GM23248 (cell line): ENCODE results near the gene TBC1D22A. TPM values are rescaled to one million over a fixed set of nuclear protein-coding genes. Genes with fewer than 3 reads are reported as not detected.

Experiments
- DNase-seq: peaks from one replicate; pipeline ENCODE4 v3.0.0-alpha.2; 2015
- H2AFZ ChIP-seq: fragments of 200-600 bp; sonication (generic); 2 replicates; pipeline ENCODE4 v1.6.1; 2016; ENCODE audit warnings: antibody characterized with exemption
- H3F3A ChIP-seq: fragments of 200-600 bp; sonication (generic); 2 replicates; pipeline ENCODE4 v1.6.1; 2016; ENCODE audit warnings: mild to moderate bottlenecking, antibody characterized with exemption, mixed run types; ENCODE audit not compliant: insufficient read depth
- H3K27ac ChIP-seq: fragments of 200-600 bp; sonication (generic); 2 replicates; pipeline ENCODE4 v1.5.1; 2016; ENCODE audit warnings: mild to moderate bottlenecking
- H3K27me3 ChIP-seq: fragments of 200-600 bp; sonication (generic); replicated peaks from 2 replicates; pipeline ENCODE4 v1.6.1; 2016; ENCODE audit warnings: mild to moderate bottlenecking; ENCODE audit not compliant: insufficient read depth
- H3K36me3 ChIP-seq: fragments of 200-600 bp; sonication (generic); 2 replicates; pipeline ENCODE4 v1.6.1; 2016; ENCODE audit warnings: low read depth, mild to moderate bottlenecking
- H3K4me1 ChIP-seq: fragments of 200-600 bp; sonication (generic); 2 replicates; pipeline ENCODE4 v1.6.1; 2016; ENCODE audit warnings: mild to moderate bottlenecking; ENCODE audit not compliant: insufficient read depth
- H3K4me2 ChIP-seq: fragments of 200-600 bp; sonication (generic); one replicate; pipeline ENCODE4 v1.6.1; 2016; ENCODE audit warnings: mild to moderate bottlenecking; ENCODE audit not compliant: unreplicated experiment
- H3K4me3 ChIP-seq: fragments of 200-600 bp; sonication (generic); 2 replicates; pipeline ENCODE4 v1.5.1; 2016; ENCODE audit warnings: mild to moderate bottlenecking
- H3K79me2 ChIP-seq: fragments of 200-600 bp; sonication (generic); 2 replicates; pipeline ENCODE4 v1.6.1; 2016; ENCODE audit warnings: mild to moderate bottlenecking; ENCODE audit not compliant: insufficient read depth
- H3K9ac ChIP-seq: fragments of 200-600 bp; sonication (generic); 2 replicates; pipeline ENCODE4 v1.6.1; 2016; ENCODE audit warnings: mild to moderate bottlenecking
- H3K9me2 ChIP-seq: fragments of 200-600 bp; sonication (generic); 2 replicates; pipeline ENCODE4 v1.6.1; 2016; ENCODE audit warnings: mixed run types, mild to moderate bottlenecking, moderate library complexity; ENCODE audit not compliant: insufficient read depth
- H3K9me3 ChIP-seq: fragments of 200-600 bp; sonication (generic); one replicate; pipeline ENCODE4 v1.6.1; 2017; ENCODE audit warnings: low read depth
- H4K20me1 ChIP-seq: fragments of 200-600 bp; sonication (generic); 2 replicates; pipeline ENCODE4 v1.6.0; 2016; ENCODE audit not compliant: insufficient read depth
- EZH2 ChIP-seq: fragments of 200-600 bp; sonication (generic); IDR thresholded peaks from 2 replicates; pipeline ENCODE4 v1.6.1; 2018; ENCODE audit warnings: antibody characterized with exemption, mild to moderate bottlenecking; ENCODE audit not compliant: insufficient read depth, poor library complexity, severe bottlenecking
- EZH2phosphoT487 ChIP-seq: fragments of 200-600 bp; sonication (generic); IDR thresholded peaks from 2 replicates; pipeline ENCODE4 v1.6.1; 2018; ENCODE audit warnings: antibody characterized with exemption, moderate library complexity, mild to moderate bottlenecking, low read depth; ENCODE audit not compliant: insufficient read depth
- WGBS, 2 experiments: methylation state at CpG; one replicate each; pipeline ENCODE4 v1.1.6; 2015 to 2017; ENCODE audit warnings: low lambda C conversion rate in 2 of 2, low coverage in 1 of 2; ENCODE audit errors: missing lambda C conversion rate in 2 of 2; 5-methylcytosine and 5-hydroxymethylcytosine counted together
- in situ Hi-C: fragments of 300-500 bp; cut with MboI; formaldehyde crosslinking; loops from 2 replicates; pipeline ENCODE4 v1.15.0; 2020
- polyA plus RNA-seq: library from polyadenylated mRNA; unstranded; fragments of >200 nt; fragmentation: Nextera tagmentation; extraction: Ambion mirVana; gene quantifications from 2 replicates; pipeline ENCODE4 v1.2.1, GENCODE V29; 2016
- total RNA-seq: library from RNA; depleted of rRNA; stranded (reverse); fragments of >200 nt; shearing (Covaris generic); gene quantifications from 2 replicates; pipeline ENCODE4 v1.2.3, GENCODE V29; 2014

The TBC1D22A gene
- total and polyA plus RNA-seq, 2 experiments from 2014 or later = 12.3 to 16.9 TPM

GRCh38 chr22:47203554-47203991 is 441.1 kb downstream of the TBC1D22A start:
- no peak for DNase-seq
- Histone ChIP-seq H3K9me2 (no peaks in the 10 kb centered on the region), H3K9me3 (no peaks in the 10 kb centered on the region), H3F3A (no peaks in the 10 kb centered on the region), H3K27ac (no peak overlapping the region), H3K4me1 (no peaks in the 10 kb centered on the region), H3K9ac (no peak overlapping the region), H2AFZ (no peak overlapping the region), H3K4me3 (no peak overlapping the region), H3K79me2 (no peaks in the 10 kb centered on the region), H3K36me3 (no peaks in the 10 kb centered on the region), H3K27me3 (no peaks in the 10 kb centered on the region; the same call in 1 of the 2 replicates), H3K4me2 (no peak overlapping the region), H4K20me1 (no peaks in the 10 kb centered on the region)
- TF ChIP-seq EZH2 = no peak
- no peak for TF ChIP-seq EZH2phosphoT487
- in situ Hi-C loops = no loop called here
- WGBS, 2 experiments = 57 to 67% methylated on average over 10 of the region's 10 CpGs

- DNase-seq = no peak
- 70 to 74% methylated on average over 27 to 28 of the region's 28 CpGs for WGBS, 2 experiments
- no peak overlapping the region for H3K4me3 ChIP-seq
- no peak for TF ChIP-seq EZH2phosphoT487
- TF ChIP-seq EZH2 = no peak
- no peak overlapping the region for H2AFZ ChIP-seq
- H3K27me3 ChIP-seq = no peaks in the 10 kb centered on the region
- H3K9me3 ChIP-seq = no peaks in the 10 kb centered on the region
- H4K20me1 ChIP-seq = no peaks in the 10 kb centered on the region
- in situ Hi-C loops = no loop called here
- H3K4me1 ChIP-seq = no peaks in the 10 kb centered on the region
- H3K9me2 ChIP-seq = no peaks in the 10 kb centered on the region
- no peak overlapping the region for H3K4me2 ChIP-seq
- no peak overlapping the region for H3K27ac ChIP-seq
- no peaks in the 10 kb centered on the region for H3K79me2 ChIP-seq
- no peaks in the 10 kb centered on the region for H3K36me3 ChIP-seq
- H3F3A ChIP-seq = no peaks in the 10 kb centered on the region
- no peak overlapping the region for H3K9ac ChIP-seq
Observed at GRCh38 chr22:47204002-47204979, 441.8 kb downstream of the TBC1D22A start.

- Histone ChIP-seq H3K4me2 (no peak overlapping the region), H3K9me2 (no peaks in the 10 kb centered on the region), H4K20me1 (no peaks in the 10 kb centered on the region), H3K36me3 (no peaks in the 10 kb centered on the region), H3K9ac (no peak overlapping the region), H3F3A (no peaks in the 10 kb centered on the region), H2AFZ (no peak overlapping the region), H3K79me2 (no peaks in the 10 kb centered on the region), H3K27me3 (no peaks in the 10 kb centered on the region), H3K27ac (no peak overlapping the region), H3K4me1 (no peaks in the 10 kb centered on the region), H3K9me3 (no peaks in the 10 kb centered on the region), H3K4me3 (no peak overlapping the region)
- 59% methylated on average over 10 to 13 of the region's 13 CpGs for WGBS, 2 experiments
- TF ChIP-seq EZH2phosphoT487 (no peak), EZH2 (no peak)
- DNase-seq = no peak
- in situ Hi-C loops = no loop called here
Observed at GRCh38 chr22:47205081-47205491, 442.6 kb downstream of the TBC1D22A start.

GRCh38 chr22:47205554-47205953 is 443.1 kb downstream of the TBC1D22A start:
- Histone ChIP-seq H3K9me3 (no peaks in the 10 kb centered on the region), H4K20me1 (no peaks in the 10 kb centered on the region), H3K9ac (no peak overlapping the region), H2AFZ (no peak overlapping the region), H3K79me2 (no peaks in the 10 kb centered on the region), H3K9me2 (no peaks in the 10 kb centered on the region), H3K36me3 (no peaks in the 10 kb centered on the region), H3K4me3 (no peak overlapping the region), H3K27me3 (no peaks in the 10 kb centered on the region), H3K4me1 (no peaks in the 10 kb centered on the region), H3K27ac (no peak overlapping the region), H3K4me2 (no peak overlapping the region), H3F3A (no peaks in the 10 kb centered on the region)
- in situ Hi-C loops = no loop called here
- WGBS, 2 experiments = 57 to 63% methylated on average over 7 to 10 of the region's 10 CpGs
- TF ChIP-seq EZH2 = no peak
- TF ChIP-seq EZH2phosphoT487 = no peak
- DNase-seq = no peak
